Measurements from ENCODE around the gene RALGAPA2.
A peak's percentile ranks its signal among the peaks of the same experiment; 100 is the strongest.

RALGAPA2 gene

DNA sequence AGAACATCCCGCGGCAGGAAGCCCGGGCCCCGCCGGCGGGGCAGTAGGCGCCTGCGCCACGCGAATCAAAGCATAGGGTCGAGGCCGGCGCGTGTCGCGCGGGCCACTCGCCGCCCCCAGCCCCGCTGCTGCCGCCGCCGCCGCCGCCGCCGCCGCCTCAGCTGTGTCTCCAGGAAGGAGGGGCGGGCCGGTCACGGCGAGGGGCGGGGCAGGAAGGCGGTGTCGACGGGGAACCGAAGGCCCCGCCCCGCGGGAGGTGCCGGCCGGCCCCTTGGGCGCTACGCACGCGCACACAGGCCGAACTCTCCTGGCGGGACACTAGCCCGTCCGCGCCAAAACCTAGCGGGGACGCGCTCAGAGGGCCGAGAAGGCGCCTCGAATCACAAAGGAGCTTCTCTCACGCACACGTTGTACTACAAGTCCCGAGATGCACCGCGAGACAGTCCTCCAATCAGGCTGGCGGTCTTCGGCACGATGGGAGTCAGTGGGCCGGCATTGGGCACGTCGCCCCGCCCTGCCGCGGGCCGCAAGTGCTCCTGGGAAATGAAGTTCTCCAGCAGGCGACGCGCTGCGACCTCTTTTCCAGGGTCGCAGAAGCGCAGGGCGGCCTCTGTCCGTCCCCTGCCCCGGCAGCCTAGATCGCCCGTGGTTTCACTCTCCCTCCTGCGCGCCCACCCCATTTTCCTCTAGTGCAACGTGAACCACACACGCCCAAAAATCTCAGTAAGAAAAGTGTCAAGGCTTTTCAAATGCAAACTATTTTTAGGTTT lies at the start of gene RALGAPA2:
TSS of gene RALGAPA2 (minus strand) at position 171 of the 770 bp plus-strand sequence. CDS start at position 7, 164 bp downstream.
- DNase-seq = peak; percentile 88

DNA sequence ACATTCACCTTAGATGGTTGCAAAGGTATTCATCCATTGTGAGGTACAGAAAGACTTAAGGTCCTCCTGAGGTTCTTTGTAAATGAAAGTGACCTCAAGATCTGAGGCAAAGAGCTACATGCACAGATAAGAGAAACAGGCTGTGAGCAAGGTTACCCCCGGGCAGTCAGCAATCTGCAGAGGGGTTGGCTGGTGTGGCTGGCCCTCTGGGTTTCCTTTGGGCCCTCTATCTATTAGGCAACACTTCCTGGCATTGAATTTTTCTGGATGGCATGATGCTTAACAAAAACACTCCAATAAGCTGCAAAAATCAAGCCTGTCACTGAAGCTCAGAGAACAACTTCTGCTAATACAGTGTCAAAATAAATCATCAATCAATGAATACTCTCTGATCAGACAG lies 48.9 kb upstream of the RALGAPA2 start:
- DNase-seq = no peak

DNA sequence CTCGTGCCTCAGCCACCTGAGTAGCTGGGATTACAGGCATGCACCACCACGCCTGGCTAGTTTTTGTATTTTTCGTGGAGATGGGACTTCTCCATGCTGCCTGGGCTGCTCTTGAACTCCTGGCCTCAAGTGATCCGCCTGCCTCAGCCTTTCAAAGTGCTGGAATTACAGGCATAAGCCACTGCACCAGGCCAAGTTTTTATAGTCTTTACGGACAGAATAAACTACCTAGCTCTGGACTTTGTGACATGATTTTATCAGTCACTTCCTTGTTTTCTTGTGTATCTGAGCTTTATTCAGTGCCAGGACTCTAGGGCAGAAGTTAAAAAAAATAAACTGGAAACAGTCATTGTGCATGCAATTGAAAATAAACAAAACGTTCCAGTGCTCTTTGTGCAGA lies 46.7 kb upstream of the RALGAPA2 start:
- DNase-seq = no peak

DNA sequence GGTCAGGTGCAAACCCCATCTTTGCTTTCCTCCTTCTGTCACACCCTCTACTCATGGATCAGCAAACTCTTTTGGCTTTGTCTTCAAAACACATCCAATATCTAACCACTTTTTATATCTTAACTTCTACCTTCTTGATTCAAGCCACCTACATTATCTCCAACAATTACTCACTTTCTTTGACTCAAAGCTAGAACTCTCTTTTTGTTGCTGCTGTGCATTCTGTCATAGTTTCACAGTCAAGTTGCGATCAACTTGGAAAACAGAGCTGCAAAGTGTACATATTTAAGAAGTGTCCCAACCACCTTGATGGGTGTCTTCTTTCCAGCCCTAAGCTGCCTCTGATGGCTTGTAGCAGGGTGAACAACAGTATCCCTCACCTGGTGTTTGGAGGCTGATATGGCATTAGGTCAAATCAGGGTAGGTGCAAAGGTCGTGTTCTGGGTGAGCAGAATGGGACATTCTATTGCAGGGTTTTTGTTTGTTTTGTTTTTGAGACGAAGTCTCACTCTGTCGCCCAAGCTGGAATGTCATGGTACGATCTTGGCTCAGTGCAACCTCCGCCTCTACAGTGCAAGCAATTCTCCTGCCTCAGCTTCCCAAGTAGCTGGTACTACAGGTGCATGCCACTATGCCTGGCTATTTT lies 43.4 kb upstream of the RALGAPA2 start:
- no peak for DNase-seq

DNA sequence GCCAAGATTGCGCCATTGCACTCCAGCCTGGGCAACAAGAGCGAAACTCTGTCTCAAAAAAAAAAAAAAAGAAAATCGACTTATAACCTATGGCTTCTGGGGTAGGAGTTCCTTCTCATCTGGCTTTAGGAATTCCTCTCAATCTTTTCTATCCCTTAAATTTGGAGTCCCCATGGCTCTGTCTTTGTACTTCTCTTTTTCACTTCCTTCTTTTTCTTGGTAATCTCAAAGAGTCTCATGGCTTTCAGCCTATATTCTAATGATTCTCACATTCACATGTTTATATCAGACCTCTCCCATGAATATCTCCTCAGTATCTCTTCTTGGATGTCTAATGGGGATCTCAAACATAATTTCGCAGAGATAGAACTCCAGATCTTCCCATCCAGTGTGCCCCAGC lies 42.8 kb upstream of the RALGAPA2 start:
- no peak for DNase-seq

DNA sequence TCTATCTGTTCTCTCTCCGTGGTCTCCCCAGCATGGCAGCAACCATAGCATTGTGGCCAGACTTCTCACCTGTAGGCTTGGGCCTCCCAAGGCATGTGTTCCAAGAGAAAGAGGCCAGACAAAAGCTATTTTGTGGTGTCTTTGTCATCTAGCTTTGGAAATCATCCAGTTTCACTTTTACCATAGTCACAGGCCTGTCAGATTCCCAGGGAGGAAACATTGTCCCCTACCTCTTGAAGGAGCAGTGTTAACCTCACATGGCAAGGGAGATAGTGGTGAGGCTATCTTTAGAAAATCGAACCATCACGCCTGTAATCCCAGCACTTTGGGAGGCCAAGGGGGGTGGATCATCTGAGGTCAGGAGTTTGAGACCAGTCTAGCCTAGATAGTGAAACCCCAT lies 42.3 kb upstream of the RALGAPA2 start:
- no peak for DNase-seq

DNA sequence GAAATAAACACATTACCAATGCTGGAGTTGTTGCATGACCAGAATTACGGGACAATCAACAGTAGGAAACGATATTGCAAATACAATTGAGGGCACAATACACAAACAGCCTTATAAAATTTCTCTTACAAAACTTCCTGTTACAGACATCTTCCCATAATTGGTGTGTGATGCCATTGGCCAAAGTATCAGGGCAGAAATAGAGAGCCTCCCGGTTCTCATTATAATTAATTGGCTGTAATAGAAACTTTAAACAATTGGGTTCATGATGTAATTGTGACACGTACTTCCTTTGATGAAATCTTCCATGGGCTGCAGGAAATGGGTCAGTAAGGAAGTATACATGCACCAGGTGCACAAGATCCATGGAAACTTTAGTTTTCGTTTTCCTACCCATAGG lies 40.3 kb upstream of the RALGAPA2 start:
- DNase-seq = no peak

DNA sequence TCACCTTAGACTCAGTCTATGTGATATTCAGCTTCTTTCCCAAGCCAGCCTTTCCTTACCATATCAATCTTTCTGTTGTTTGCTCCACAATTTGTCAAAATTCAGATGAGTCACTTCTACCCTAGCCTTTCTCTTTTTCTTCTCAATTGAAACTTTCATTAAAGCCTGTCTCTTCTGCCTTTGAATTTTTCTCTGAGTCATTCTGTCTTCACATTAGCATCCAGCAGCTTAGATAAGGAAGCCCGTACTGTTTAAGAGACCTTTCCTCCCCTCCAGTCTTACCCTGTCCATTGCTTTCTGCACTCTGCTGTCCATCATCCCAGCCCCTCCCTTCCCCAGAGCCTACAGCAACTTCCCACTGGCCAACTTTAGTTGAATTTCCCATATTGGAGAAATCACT lies 34.9 kb upstream of the RALGAPA2 start:
- no peak for DNase-seq

DNA sequence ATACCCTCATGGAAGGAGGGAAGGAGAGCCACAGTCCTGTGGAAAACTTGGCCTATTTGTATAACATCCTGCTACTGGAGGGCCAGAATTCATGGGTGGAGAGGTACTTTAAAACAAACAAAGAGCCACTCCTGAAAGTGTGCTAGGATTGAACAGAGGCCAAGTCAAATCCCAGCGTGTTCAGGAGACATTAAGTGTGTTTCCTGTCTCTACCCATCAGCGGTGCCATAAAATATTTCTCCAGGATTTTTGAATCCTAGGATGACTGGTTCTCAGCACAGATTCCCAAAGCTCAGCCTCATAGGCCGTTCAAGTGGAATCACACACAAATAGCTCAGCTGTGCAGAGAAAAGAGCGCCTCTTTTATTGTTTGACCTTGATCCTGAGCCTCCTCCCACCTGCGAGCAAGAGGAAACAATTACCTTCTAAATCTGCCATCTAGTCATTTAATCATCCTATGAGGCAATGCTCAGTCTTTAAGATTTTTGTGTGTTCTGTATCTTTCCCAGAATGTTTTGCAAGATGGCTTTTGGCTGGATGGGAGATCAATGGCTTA lies 31.8 kb upstream of the RALGAPA2 start:
- no peak for DNase-seq

DNA sequence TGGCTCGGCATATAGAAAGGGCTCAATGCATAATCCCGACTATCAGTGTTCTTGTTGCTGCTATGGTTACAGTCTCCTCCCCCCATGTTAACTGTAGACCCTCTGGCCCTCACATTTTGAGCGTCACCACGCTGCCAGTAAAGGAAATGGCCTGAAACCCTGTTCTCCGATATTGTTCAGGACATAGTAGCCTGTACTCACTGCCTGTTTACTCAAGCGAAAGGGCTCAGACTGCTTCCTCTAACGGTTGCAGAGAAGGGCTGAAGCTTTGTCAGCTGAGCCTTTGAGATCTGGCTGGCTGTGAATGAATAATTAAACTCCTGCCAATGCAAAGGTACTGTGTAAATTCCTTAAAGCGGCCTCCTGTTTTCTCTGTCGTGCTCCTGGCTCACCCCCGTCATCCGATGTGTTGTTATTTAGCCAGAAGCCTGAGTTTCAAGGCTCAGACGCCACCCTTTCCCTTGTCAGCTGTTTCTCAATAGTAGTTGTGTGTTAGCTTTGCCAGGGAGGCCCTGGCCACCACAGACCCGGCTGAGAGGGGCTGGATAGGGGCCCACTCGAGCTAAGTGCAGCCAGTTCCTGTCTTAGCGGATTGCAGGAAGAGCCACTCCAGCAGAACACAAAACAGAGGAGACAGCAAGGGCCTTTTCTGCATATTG lies 31.2 kb upstream of the RALGAPA2 start:
- DNase-seq = no peak

DNA sequence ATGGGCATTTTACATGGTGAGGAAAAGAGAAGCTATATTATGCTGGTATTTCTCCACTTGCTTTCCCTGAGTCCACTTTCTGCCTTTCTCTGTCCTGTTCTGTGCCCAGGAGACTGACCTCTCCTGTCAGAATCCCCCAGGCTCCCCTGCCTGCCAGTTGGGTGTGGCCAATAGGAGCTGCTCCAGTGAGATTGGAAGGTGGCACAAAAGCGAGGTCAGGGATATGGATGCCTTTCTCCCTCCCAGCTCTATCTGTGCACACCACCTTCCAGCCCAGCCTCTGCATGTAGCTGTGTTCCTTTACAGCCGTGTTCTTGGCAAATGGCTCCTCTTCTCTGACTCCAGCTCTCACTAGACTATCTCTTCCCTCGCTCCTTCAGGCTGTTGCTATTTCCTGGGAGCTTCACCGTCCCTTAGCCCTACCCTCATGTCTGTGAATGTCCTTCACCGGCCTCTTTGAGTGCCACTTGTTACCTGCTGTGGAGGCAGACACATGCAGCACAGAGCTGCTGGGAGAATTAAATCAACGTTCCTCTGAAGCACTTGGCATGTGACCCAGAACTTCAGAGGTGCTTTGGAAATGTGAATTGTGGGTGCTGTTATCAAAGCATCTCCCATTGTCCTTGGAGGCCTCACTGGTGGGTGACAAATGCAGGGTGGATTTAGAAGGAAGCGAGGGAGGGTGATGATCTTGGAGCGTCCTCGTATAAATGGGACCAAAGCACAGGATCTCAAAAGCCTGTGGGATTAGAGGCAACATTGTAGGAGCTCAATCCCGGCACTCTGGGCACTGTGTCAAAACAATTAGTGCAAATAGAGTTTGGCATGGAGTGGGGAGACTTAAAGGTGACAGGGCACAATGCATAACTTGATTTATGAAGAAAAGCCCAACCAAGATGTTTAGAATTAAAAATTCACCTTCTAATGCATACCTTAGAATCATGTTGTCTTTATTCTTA lies 28.9 kb upstream of the RALGAPA2 start:
- DNase-seq = no peak

DNA sequence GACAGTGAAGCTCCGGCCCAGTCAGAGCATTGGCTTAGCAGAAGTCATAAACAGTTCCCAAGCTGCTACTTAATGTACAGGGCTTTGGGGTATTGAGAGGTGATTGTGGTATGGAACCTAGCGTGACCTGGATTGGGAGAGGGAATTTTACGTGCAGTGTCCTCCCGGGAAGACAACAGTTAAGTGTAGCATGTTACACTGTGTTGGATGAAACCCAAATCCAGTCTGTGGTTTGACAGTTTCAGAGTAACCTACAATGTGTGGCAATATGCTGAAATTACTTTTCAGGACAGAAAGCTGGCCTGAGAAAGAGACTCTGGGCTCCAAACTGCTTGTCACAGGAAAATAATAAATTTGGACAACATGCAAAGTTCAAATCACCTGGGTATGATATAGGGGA lies 28.1 kb upstream of the RALGAPA2 start:
- no peak for DNase-seq

DNA sequence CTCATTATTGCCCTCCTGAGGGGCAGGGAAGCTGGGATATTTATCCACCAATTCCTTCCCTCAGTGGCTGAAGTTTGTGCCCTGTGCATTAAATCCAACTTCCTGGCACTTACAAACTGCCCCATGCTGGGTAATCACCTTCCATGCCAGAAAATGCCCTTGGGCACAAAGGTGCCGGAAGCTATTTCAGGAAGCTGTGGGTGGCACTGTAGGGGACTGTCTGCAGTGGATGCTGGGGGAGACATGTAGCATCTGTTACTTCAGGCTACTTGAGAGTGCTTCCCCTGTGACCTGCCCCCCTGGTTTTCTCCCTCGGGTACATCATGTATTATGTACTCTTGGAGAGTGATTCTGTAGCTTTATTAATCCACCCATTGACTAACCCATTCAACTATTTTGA lies 24.7 kb upstream of the RALGAPA2 start:
- no peak for DNase-seq

DNA sequence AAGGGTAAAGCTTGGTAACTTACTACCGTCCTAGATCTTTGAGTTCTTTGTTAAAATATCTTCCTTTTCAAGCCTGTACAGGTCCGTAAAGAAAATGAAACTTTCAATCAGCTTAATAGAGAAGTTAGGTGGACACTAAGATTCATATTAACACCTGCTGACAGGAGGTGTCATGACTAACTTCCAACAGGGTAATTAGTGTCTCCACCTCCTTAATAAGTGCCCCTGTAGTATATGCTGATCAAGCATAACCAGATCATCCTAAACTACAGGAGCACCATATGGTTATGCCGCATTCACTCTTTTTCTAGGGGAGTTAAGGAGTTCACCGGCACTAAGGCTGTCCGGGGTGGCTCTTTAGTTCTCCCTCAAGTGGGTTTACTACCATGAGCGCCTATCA lies 23.9 kb upstream of the RALGAPA2 start:
- no peak for DNase-seq

DNA sequence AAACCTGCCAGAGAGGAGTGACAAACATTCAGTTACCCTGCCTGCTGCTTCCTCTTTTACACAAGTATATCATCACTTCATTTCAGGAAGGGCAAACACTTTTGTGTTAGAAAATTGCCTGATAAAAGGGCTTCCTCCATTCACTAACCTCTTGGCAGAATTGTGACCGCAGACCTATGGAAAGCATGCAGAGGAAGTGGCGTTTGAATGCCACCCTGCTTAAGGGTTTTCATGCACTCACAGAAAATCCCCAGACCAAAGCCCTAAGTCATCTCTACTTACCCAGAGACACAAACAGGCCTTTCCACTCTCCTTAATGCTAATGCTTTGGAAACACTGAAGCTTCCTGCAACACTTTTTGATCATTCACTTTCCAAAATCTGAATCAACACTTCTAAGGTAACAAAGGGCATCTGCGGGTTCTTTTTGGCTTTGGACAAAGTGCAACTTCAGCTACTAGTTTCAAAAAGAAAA lies 22.1 kb upstream of the RALGAPA2 start:
- no peak for DNase-seq

DNA sequence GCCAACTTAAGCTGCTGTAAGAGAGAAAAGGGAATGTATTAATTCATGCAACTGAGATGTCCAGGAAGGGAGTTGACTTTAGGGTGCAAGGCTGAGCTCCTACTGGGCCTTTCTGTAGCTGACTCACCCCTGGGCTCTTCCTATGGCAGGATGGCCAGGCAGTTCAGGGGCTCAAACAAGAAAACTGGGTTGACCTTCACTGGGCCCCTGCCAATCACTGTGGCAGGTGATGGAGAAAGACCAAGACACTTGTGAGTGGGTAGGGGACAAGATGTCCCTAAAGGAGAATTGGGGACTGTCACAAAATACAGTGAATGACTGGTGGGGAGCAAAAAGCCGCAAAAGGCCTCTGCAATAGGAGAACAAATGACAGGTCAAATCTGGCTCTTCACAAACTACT lies 21.5 kb upstream of the RALGAPA2 start:
- no peak for DNase-seq

DNA sequence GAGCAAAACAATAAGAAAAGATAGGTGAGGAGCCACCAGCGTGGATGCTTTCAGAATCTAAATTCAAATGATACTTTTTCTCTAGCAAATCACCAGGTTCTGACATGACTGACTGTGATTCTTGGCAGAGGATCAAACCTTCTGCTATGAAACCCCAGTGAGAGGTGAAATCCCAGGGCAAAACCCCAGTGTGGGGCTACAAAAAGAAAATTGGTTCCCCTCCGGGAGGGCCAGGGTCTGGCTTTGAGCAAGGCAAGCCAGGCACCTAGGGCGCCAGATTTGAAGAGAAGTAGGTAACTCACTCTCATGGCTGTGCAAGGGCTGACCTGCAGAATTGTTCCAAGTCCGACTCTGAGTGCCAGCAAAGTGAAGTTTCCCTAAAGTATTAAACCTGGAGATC lies 20.2 kb upstream of the RALGAPA2 start:
- no peak for DNase-seq

DNA sequence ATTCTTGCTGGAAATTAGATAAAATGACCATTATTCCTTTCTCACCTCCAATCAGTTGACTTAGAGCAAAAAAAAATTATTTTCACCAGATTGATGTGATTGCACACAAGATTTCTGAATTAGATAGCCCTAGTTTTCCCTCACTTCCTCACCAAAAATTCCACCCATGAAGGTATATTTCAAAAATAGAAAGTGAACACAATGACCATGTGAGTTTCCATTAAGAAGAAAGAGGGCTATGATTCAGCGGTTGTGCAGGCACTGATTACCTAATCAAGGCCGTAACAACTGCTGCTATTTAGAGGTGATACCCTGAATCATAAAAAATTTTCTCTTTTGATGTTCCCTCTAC lies 19.5 kb upstream of the RALGAPA2 start:
- no peak for DNase-seq

DNA sequence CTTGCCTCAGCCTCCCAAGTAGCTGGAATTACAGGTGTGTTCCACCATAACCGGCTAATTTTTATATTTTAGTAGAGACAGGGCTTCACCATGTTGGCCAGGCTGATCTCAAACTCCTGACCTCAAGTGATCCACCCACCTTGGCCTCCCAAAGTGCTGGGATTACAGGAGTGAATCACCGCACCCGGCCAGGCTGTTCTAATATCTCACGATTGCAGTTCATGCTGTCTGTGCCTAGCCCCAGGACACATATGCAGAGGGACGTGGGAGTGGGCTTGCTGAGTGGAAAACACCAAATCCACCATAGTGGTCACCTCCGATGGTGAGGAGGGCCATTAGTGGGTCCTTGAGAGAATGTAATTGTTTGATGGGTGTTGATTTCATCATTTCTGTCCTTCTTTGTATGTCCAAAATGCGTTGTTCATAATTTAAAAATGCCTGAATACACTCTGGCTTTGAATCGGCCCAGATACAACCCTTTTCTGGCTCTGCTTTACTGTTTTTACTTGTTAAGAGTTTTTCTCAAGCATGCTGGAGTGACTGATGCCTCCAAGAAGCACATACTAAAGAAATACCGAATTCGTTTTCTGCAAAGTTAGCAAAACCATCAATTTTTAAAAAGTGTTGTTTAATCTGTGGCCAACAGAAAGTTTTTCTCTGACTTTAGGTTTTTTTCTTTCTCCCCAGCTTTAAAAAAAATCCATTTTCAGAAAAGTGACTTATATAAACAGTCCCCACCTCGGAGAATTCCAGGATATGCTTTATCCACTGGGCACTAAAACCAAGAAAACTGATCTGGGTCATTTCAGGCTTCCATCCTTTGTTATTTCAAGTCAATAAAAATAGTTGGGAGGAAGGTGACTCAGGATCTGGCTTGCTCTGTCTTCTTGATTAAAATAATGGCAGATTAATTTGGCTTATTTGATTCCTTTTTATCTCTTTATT lies 18.8 kb upstream of the RALGAPA2 start:
- DNase-seq = no peak

DNA sequence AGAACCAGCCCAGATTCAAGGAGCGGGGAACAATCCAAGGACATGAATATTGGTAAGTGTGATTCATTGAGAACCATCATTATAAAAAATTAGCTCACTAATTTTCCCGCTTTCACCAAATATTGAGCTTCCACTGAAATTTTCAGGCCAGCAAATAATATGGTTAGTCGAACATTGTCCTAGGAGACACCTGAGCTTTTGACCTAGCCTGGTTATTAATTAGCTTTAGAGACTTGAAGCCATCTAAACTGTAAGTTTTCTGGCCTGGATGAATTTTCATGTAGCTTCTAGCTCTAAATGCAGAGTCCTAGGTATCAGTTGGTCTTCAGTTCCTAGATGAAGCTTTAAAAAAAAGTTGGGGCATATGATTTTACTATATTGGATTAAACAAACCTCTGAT lies 17.1 kb upstream of the RALGAPA2 start:
- DNase-seq = no peak

DNA sequence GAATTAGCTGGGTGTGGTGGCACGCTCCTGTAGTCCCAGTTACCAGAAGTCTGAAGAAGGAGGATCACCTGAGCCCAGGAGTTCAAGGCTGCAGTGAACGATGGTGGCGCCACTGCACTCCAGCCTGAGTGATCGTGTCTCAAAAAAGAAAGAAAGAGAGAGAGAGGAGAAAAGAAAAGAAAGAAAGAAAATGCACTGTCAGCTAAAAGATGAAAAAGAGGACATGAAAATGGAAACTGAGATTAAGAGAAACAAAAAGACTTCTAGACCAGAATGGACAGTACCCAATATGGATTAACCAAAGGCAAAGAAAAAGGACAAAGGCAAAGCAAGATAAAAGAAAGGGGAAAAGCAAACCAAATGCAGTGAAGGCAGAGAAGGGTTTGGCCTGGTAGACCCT lies 9.0 kb upstream of the RALGAPA2 start:
- DNase-seq = no peak

DNA sequence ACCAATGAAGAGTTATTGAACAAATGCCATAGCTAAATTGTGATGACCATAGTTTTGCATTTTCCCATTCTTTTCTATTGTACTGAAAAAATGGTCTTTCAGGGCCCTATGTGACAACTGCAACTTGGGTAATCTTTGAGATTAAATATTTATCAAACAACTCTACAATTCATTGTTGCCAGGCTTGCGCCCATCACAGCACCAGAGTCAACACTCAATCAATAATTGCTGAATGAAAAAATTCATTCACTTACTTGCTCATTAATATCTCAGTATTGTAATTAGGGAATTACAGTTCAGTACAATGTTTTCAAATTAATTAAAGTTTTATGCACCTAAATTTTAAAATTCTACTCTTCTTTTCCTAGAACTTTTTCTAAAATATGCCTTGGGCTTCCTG lies 7.7 kb upstream of the RALGAPA2 start:
- no peak for DNase-seq

Measured in activated CD4-positive, alpha-beta T cell treated with anti-CD3 and anti-CD28 coated beads for 1 hour (primary cell).